ENCODE data around the gene CEP63. TPM values are rescaled to one million over a fixed set of nuclear protein-coding genes. Genes with fewer than 3 reads are reported as not detected.

CEP63 gene
- total and polyA plus RNA-seq, 9 of the 15 experiments (the other 6 are each of a cell fraction or from before 2014, with no cell fraction given), result 5.1 to 17.8 (median 10.6) TPM

DNA sequence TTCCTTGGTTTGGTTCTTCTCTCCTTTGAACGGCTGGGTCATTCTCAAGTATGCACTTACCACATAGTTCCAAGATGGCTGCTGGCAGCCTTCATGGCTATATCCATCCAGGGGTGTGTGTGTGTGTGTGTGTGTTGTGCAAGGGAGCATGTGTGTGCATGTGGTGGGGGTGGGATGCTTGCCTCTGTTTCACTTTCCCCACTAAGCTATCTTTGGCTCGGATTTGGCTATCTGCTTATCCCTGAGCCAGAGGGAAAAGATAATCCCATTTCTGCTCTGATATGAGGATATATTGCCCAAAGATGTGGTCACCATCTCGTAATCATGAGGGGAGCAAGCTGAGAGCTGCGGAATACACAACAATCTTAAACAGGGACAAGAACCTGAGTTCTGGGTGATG is 26.3 kb upstream of the CEP63 start:
- no peak for FAIRE-seq
- POLR2A ChIA-PET, result no interaction called here
- Histone ChIP-seq H2AFZ (ENCODE audit: low read depth, low read length) (no peak overlapping the region), H3K9me1 (ENCODE audit: control insufficient read depth, insufficient read depth, low read length) (no peaks in the 10 kb centered on the region), H3K79me2 (ENCODE audit: control insufficient read depth, insufficient read depth, low read length) (no peaks in the 10 kb centered on the region), H3K36me3 (ENCODE audit: control insufficient read depth, insufficient read depth, low read length) (no peaks in the 10 kb centered on the region), H3K4me1 (replicated peaks in 1 of 2; ENCODE audit: control insufficient read depth in 2 of 2, insufficient read depth in 2 of 2, low read length in 2 of 2) (no peaks in the 10 kb centered on the region), H3K27me3 (ENCODE audit: control insufficient read depth in 2 of 2, insufficient read depth in 2 of 2, low read length in 2 of 2) (peaks cover 10 to 21% of the 10 kb centered on the region in 2 experiments; a peak in 3 of 5 replicates), H3K4me2 (ENCODE audit: insufficient read depth, low read length) (no peak overlapping the region), H3K4me3 (no peak overlapping the region), H3K9me3 (replicated peaks; ENCODE audit: control insufficient read depth, insufficient read depth, low read depth, low read length) (no peaks in the 10 kb centered on the region), H4K20me1 (replicated peaks; ENCODE audit: control insufficient read depth, insufficient read depth, low read length) (no peaks in the 10 kb centered on the region), H3K9ac (ENCODE audit: insufficient read depth in 1 of 2, low read depth in 2 of 2, low read length in 2 of 2) (no peak overlapping the region), H3K27ac (ENCODE audit: extremely low read depth, low read depth, low read length) (no peak overlapping the region)
- no peak for DNase-seq (ENCODE audit: extremely low read depth in 1 of 4, low spot score in 3 of 4)
- intact Hi-C loops (cut with micrococcal nuclease), result no loop called here
- WGBS (ENCODE audit: insufficient coverage, low coverage, missing lambda C conversion rate), result 0% methylated on average over 3 of the region's 4 CpGs
- no peak for ATAC-seq
- in situ Hi-C loops (cut with MboI), result no loop called here
- CTCF ChIA-PET (ENCODE audit: low intra/inter-chr PET ratio), result no interaction called here
- BruUV-seq (replicated peaks), result no TSS peak
- TF ChIP-seq, protein P1, sequence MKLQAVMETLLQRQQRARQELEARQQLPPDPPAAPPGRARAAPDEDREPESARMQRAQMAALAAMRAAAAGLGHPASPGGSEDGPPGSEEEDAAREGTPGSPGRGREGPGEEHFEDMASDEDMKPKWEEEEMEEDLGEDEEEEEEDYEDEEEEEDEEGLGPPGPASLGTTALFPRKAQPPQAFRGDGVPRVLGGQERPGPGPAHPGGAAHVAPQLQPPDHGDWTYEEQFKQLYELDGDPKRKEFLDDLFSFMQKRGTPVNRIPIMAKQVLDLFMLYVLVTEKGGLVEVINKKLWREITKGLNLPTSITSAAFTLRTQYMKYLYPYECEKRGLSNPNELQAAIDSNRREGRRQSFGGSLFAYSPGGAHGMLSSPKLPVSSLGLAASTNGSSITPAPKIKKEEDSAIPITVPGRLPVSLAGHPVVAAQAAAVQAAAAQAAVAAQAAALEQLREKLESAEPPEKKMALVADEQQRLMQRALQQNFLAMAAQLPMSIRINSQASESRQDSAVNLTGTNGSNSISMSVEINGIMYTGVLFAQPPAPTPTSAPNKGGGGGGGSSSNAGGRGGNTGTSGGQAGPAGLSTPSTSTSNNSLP (IDR thresholded peaks at IDR 0.05; ENCODE audit: borderline replicate concordance, low read depth, low read length), result no peak
- TF ChIP-seq, protein P2, sequence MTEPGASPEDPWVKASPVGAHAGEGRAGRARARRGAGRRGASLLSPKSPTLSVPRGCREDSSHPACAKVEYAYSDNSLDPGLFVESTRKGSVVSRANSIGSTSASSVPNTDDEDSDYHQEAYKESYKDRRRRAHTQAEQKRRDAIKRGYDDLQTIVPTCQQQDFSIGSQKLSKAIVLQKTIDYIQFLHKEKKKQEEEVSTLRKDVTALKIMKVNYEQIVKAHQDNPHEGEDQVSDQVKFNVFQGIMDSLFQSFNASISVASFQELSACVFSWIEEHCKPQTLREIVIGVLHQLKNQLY (CRISPR knock-in tag; conservative IDR thresholded peaks at IDR 0.05), result no peak
- TF ChIP-seq, protein P3, sequence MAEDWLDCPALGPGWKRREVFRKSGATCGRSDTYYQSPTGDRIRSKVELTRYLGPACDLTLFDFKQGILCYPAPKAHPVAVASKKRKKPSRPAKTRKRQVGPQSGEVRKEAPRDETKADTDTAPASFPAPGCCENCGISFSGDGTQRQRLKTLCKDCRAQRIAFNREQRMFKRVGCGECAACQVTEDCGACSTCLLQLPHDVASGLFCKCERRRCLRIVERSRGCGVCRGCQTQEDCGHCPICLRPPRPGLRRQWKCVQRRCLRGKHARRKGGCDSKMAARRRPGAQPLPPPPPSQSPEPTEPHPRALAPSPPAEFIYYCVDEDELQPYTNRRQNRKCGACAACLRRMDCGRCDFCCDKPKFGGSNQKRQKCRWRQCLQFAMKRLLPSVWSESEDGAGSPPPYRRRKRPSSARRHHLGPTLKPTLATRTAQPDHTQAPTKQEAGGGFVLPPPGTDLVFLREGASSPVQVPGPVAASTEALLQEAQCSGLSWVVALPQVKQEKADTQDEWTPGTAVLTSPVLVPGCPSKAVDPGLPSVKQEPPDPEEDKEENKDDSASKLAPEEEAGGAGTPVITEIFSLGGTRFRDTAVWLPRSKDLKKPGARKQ (CRISPR knock-in tag; IDR thresholded peaks at IDR 0.05), result no peak
- TF ChIP-seq ADNP (tag; IDR thresholded peaks at IDR 0.05), result no peak
- TF ChIP-seq, protein P4, sequence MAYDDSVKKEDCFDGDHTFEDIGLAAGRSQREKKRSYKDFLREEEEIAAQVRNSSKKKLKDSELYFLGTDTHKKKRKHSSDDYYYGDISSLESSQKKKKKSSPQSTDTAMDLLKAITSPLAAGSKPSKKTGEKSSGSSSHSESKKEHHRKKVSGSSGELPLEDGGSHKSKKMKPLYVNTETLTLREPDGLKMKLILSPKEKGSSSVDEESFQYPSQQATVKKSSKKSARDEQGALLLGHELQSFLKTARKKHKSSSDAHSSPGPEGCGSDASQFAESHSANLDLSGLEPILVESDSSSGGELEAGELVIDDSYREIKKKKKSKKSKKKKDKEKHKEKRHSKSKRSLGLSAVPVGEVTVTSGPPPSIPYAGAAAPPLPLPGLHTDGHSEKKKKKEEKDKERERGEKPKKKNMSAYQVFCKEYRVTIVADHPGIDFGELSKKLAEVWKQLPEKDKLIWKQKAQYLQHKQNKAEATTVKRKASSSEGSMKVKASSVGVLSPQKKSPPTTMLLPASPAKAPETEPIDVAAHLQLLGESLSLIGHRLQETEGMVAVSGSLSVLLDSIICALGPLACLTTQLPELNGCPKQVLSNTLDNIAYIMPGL (CRISPR knock-in tag; IDR thresholded peaks at IDR 0.05), result no peak
- no peak for TF ChIP-seq ZNF644 (tag; IDR thresholded peaks at IDR 0.05; ENCODE audit: low read depth)
- TF ChIP-seq NFYB (IDR thresholded peaks at IDR 0.05; ENCODE audit: extremely low read depth, insufficient read length), result no peak
- TF ChIP-seq SREBF1 (IDR thresholded peaks at IDR 0.05; ENCODE audit: borderline replicate concordance, low read depth, low read length), result no peak
- no peak for TF ChIP-seq POLR2G (IDR thresholded peaks at IDR 0.05; ENCODE audit: low read depth, low read length)
- TF ChIP-seq BRF1 (IDR thresholded peaks at IDR 0.05; ENCODE audit: borderline replicate concordance, extremely low read depth, insufficient read length), result no peak
- no peak for TF ChIP-seq PHF21A (IDR thresholded peaks at IDR 0.05; ENCODE audit: borderline replicate concordance, low read depth)
